Measurements from ENCODE around the gene IL6ST.
A peak's percentile ranks its signal among the peaks of the same experiment; 100 is the strongest.
"Not testable (repeated sequence)": the region's sequence is repeated elsewhere in the genome, so short reads cannot be mapped to it uniquely, and the experiment has no call there.

Gene IL6ST

GRCh38 chr5:55960779-55961178 is 34.0 kb downstream of the IL6ST start:
- no peak for DNase-seq (ENCODE audit: low read depth)

DNA sequence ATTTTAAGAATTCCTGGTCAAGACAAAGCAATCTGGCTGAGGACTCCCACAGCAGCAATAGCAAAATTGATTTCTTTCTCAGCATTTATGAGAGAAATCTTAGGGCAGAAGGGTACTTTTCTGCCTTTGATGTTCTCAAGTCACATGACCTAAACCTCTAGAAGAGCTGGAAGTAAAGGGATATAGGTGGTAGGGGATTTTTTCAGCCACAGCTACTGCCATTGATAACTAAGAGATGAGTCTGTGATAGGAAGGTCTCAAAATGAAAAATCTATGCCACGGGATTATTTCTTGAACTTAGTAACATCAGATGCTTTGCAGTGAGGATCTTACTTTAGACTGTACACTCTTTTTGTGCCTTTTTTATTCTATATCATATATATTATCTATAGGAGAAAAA is 35.6 kb downstream of the IL6ST start:
- DNase-seq (ENCODE audit: low read depth): no peak

DNA sequence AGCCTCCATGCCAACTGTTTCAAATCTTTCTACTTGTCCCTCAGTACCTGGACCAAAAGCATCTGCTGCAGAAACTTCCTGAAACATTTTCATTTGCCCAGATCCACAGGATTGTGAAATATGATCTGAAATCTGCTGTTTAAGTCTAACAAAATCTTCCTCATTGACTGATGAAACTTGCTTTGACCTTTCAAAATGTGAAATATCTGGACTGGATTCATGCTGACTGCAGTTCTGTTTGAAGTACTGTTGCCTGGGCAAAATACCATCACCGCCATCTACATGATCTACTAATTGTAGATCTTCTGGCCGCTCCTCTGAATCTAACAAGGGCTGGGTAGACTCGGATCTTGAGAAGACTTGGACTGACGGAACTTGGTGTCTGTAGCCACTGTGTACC is 53.6 kb downstream of the IL6ST start:
- DNase-seq (ENCODE audit: low read depth): not testable (repeated sequence)

DNA sequence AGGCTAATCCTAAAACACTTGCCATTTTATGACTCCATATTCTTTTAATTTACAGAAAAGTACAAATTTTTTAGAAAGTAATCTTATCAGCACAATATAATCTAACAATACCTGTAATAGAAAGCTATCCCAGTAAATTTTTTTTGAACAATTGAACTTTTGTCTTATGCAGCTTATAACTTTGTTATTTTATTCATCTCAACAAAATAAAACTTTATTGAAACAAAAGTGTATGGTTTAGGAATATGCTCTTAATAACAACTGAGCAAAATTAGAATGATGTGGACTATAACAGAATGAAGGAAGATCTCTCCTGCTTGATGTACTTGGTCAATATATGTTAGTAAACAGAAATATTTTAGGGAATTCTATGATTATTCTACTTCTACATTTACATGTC is 57.2 kb downstream of the IL6ST start:
- not testable (repeated sequence) for DNase-seq (ENCODE audit: low read depth)

- DNase-seq (ENCODE audit: low read depth): peak; percentile 55
Measured at GRCh38 chr5:55936100-55936693, 58.6 kb downstream of the IL6ST start.

DNA sequence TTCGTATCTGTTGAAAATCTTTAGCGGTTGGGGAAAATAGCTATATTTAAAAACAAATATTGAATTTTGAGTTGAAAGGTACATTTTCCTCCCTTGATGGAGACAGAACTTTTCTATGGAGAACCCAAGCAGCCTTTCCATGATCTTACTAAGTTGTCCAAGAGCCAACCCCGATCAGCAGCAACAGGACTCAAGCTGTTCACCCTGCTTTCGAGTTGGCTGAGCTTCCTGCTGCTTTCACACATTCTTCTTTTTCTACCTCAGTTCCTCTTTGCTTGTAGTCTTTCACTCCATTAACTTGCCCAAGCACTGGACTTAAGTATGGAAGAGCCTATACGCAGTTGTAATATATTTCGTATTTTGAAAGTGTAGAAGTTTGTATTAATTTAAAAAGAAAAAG is 59.4 kb downstream of the IL6ST start:
- no peak for DNase-seq (ENCODE audit: low read depth)

- DNase-seq (ENCODE audit: low read depth): no peak
Measured at GRCh38 chr5:55934720-55935119, 60.0 kb downstream of the IL6ST start.

DNA sequence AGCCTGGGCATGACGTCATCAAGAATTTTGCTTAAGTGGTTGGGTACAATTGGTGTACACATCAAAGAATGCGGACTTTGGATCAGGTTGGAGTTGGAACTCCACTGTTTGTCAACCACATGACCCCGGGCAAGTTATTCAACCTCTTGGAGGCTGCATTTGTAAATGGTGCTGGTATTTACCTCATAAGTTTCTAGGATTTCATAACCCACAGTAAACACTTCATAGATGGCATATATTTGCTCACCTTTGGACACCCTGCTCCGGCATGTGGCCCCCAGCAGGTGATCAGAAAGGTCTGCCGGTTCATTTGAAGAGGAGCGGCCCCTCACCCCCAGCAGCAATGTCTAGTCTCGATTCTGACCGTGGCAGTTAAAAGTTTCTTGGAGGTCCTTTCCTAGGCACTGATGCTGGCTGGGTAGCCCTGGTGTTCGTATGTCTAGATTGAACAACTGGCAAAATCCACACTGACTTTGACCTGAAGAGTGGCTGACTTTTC is 60.6 kb downstream of the IL6ST start:
- DNase-seq (ENCODE audit: low read depth): no peak

- DNase-seq (ENCODE audit: low read depth): no peak
Measured at GRCh38 chr5:55933377-55934114, 61.2 kb downstream of the IL6ST start.

DNA sequence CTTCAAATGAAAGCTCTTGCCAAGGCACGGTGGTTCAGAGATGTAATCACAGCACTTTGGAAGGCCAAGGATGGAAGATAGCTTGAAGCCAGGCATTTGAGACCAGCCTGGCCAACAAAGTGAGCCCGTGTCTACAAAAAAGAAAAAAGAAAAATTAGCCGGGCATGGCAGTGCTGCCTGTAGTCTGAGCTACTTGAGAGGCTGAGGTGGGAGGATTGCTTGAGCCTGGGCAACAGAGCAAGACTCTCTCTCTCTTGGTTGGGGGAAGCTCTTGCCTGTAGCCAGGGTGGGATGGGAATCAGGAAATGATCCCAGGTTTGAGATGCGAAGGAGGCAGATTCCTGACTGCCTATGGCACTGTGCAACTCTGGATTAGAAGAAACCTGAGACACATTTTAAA is 62.1 kb downstream of the IL6ST start:
- DNase-seq (ENCODE audit: low read depth): no peak

GRCh38 chr5:55929020-55929799 is 65.6 kb downstream of the IL6ST start:
- DNase-seq (ENCODE audit: low read depth): no peak

- no peak for DNase-seq (ENCODE audit: low read depth)
Measured at GRCh38 chr5:55927861-55928655, 66.7 kb downstream of the IL6ST start.

GRCh38 chr5:55926476-55926875 is 68.3 kb downstream of the IL6ST start:
- no peak for DNase-seq (ENCODE audit: low read depth)

- no peak for DNase-seq (ENCODE audit: low read depth)
Measured at GRCh38 chr5:55925712-55926111, 69.1 kb downstream of the IL6ST start.

- DNase-seq (ENCODE audit: low read depth): no peak
Measured at GRCh38 chr5:55925181-55925580, 69.6 kb downstream of the IL6ST start.

GRCh38 chr5:55924744-55925143 is 70.0 kb downstream of the IL6ST start:
- DNase-seq (ENCODE audit: low read depth): no peak

DNA sequence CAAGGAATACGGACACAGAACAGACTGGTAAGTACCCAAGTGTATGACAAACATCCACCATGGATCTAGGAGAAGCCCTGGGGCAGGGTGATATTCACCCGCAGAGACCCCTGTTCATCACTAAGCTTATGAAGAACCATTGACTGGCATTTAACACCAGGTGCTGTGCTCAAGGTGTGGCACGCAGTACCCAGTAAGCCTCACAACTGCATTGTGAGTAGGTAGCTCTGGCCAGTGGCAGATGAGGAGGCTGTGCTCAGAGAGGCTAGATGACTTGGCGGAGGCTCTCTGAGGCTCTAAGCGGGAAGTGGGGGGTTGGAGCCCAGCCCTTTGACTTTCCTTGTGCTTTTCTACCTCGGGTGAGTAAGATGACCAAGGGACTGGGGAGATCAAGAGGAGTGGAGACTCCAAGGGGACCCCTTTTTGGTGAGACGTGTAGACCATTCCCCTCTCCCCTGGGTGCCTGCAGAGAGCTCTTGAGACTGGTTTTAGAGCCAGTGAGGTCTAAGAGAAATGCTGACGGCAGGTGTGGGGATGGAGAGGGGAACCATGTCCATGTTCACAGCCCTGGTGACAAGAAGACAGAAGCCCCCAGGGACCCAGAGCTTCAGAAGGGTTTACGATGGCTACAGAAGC is 70.8 kb downstream of the IL6ST start:
- no peak for DNase-seq (ENCODE audit: low read depth)

- DNase-seq (ENCODE audit: low read depth): no peak
Measured at GRCh38 chr5:55923177-55923771, 71.5 kb downstream of the IL6ST start.

- DNase-seq (ENCODE audit: low read depth): no peak
Measured at GRCh38 chr5:55921617-55922016, 73.1 kb downstream of the IL6ST start.

- DNase-seq (ENCODE audit: low read depth): no peak
Measured at GRCh38 chr5:55920784-55921183, 74.0 kb downstream of the IL6ST start.

GRCh38 chr5:55919625-55920024 is 75.1 kb downstream of the IL6ST start:
- no peak for DNase-seq (ENCODE audit: low read depth)
